Endothelial cell of umbilical vein (primary cell): Measurements from ENCODE around the gene TARM1. TPM values are rescaled to one million over a fixed set of nuclear protein-coding genes. Genes with fewer than 3 reads are reported as not detected.

Experiments
- BruUV-seq: library from RNA; stranded (reverse); fragments of 400-500 nt; replicated peaks from 2 replicates; lab custom pipeline; 2021; lab: Mats Ljungman, UMichigan
- CTCF ChIA-PET: fragments of 300-600, 350-600 bp; sonication (Branson Sonifier 250); formaldehyde crosslinking; loops from one replicate; lab custom pipeline; 2021; ENCODE audit warnings: antibody characterized with exemption, inconsistent platforms; lab: Charles Lee
- POLR2A ChIA-PET: fragments of 300-600, 350-600 bp; sonication (Branson Sonifier 250); formaldehyde crosslinking; loops from one replicate; lab custom pipeline; 2021; ENCODE audit warnings: antibody characterized with exemption, inconsistent platforms; lab: Charles Lee
- DNase-seq: peaks from one replicate; pipeline ENCODE4 v3.0.0-alpha.2; 2011; ENCODE audit warnings: low read depth, low spot score
- FAIRE-seq: peaks from 2 replicates; lab custom pipeline; 2011; peaks lifted over from hg19 to GRCh38; lab: Jason Lieb, UNC
- H2AFZ ChIP-seq: 2 replicates; pipeline ENCODE4 v1.6.0; 2012; ENCODE audit warnings: low read depth, low read length, control low read depth, inconsistent platforms
- H3K27ac ChIP-seq: 2 replicates; pipeline ENCODE4 v1.5.1; 2011; ENCODE audit warnings: low read depth, mild to moderate bottlenecking, control low read depth, low read length, moderate library complexity; ENCODE audit not compliant: insufficient read depth
- H3K27me3 ChIP-seq, 2 experiments: 2 replicates each; pipeline versions ENCODE4 v1.6.0 to v1.6.1; 2011; ENCODE audit warnings: low read length in 2 of 2, mixed read lengths in 1 of 2; ENCODE audit not compliant: control insufficient read depth in 2 of 2, insufficient read depth in 2 of 2
- H3K36me3 ChIP-seq, 2 experiments: 2 replicates in 1 of 2; 3 replicates in 1 of 2; pipeline ENCODE4 v1.5.1; 2011; ENCODE audit warnings: low read length in 2 of 2, mild to moderate bottlenecking in 1 of 2, moderate library complexity in 1 of 2; ENCODE audit not compliant: control insufficient read depth in 2 of 2, insufficient read depth in 2 of 2; ENCODE audit errors: extremely low read depth in 1 of 2
- H3K4me1 ChIP-seq: 3 replicates; pipeline ENCODE4 v1.5.1; 2011; ENCODE audit warnings: mild to moderate bottlenecking, low read length; ENCODE audit not compliant: control insufficient read depth, insufficient read depth; ENCODE audit errors: extremely low read depth
- H3K4me2 ChIP-seq: 2 replicates; pipeline ENCODE4 v1.6.1; 2011; ENCODE audit warnings: low read length, control low read depth, mixed read lengths; ENCODE audit not compliant: insufficient read depth
- H3K4me3 ChIP-seq, 3 experiments: fragments of 200-600 bp in 1 of 3; sonication (generic), shearing (Covaris generic) in 1 of 3; replicated peaks in 1 of 3; 2 replicates each; pipeline ENCODE4 v1.5.1; 2011 to 2016; ENCODE audit warnings: control low read depth in 3 of 3, low read length in 3 of 3, mild to moderate bottlenecking in 2 of 3, inconsistent platforms in 1 of 3, low read depth in 1 of 3, moderate library complexity in 1 of 3; ENCODE audit not compliant: insufficient read depth in 1 of 3
- H3K79me2 ChIP-seq: 2 replicates; pipeline ENCODE4 v1.6.0; 2012; ENCODE audit warnings: low read length, inconsistent platforms; ENCODE audit not compliant: control insufficient read depth, insufficient read depth
- H3K9ac ChIP-seq: replicated peaks from 2 replicates; pipeline ENCODE3; 2011; ENCODE audit warnings: low read length, control low read depth; ENCODE audit not compliant: insufficient read depth; ENCODE audit errors: extremely low read depth
- H3K9me1 ChIP-seq: replicated peaks from 3 replicates; pipeline ENCODE4 v1.6.0; 2011; ENCODE audit warnings: mild to moderate bottlenecking, low read length; ENCODE audit not compliant: control insufficient read depth, insufficient read depth; ENCODE audit errors: extremely low read depth
- H3K9me3 ChIP-seq: replicated peaks from 2 replicates; pipeline ENCODE4 v1.5.1; 2012; ENCODE audit warnings: low read length, inconsistent platforms; ENCODE audit not compliant: control insufficient read depth, insufficient read depth
- H4K20me1 ChIP-seq: replicated peaks from 2 replicates; pipeline ENCODE3; 2011; ENCODE audit warnings: mild to moderate bottlenecking, low read length; ENCODE audit not compliant: control insufficient read depth, insufficient read depth; ENCODE audit errors: extremely low read depth
- EZH2 ChIP-seq: IDR thresholded peaks from 2 replicates; pipeline ENCODE4 v1.6.1; 2012; ENCODE audit warnings: borderline replicate concordance, low read depth, mild to moderate bottlenecking, moderate library complexity, low read length, inconsistent platforms; ENCODE audit not compliant: severe bottlenecking
- FOS ChIP-seq: IDR thresholded peaks from 2 replicates; pipeline ENCODE4 v1.6.1; 2011; ENCODE audit warnings: mild to moderate bottlenecking, low read length, moderate library complexity, borderline replicate concordance; ENCODE audit not compliant: insufficient read depth
- GATA2 ChIP-seq: IDR thresholded peaks from 2 replicates; pipeline ENCODE4 v1.7.0; 2011; ENCODE audit warnings: low read depth, mild to moderate bottlenecking, moderate library complexity, mixed read lengths, low read length; ENCODE audit not compliant: insufficient read length, insufficient read depth
- JUN ChIP-seq: IDR thresholded peaks from 2 replicates; pipeline ENCODE4 v1.6.1; 2011; ENCODE audit warnings: borderline replicate concordance, low read depth; ENCODE audit not compliant: insufficient read length, insufficient read depth
- MAX ChIP-seq: IDR thresholded peaks from 2 replicates; pipeline ENCODE4 v1.6.1; 2011; ENCODE audit not compliant: insufficient read depth, insufficient read length
- MYC ChIP-seq: IDR thresholded peaks from one replicate; pipeline ENCODE4 v1.6.1; 2011; ENCODE audit warnings: mild to moderate bottlenecking, low read depth, low read length
- POLR2A ChIP-seq: IDR thresholded peaks from 2 replicates; pipeline ENCODE4 v1.6.1; 2012; ENCODE audit warnings: low read depth, mild to moderate bottlenecking, control low read depth, low read length
- POLR2AphosphoS5 ChIP-seq: IDR thresholded peaks from 2 replicates; pipeline ENCODE4 v1.6.1; 2012; ENCODE audit warnings: low read depth, mild to moderate bottlenecking, control low read depth, low read length, moderate library complexity; ENCODE audit not compliant: insufficient read depth
- dilution Hi-C: fragments of 300-500 bp; cut with MboI; formaldehyde crosslinking; loops from one replicate; pipeline ENCODE4 v1.15.0; 2019; ENCODE audit warnings: low sequenced_read_pairs; ENCODE audit not compliant: extremely low pct_ligation_motif_present
- intact Hi-C: fragments of 100-400 bp; cut with micrococcal nuclease; formaldehyde crosslinking; loops from one replicate; pipeline ENCODE4 v1.10.0; 2022
- polyA plus RNA-seq, 4 experiments: library from polyadenylated mRNA; depleted of rRNA in 3 of 4; stranded (reverse) in 3 of 4; unstranded in 1 of 4; fragments of >200 nt; gene quantifications; 2 replicates each; pipeline versions ENCODE4 v1.2.1 to v1.2.3, GENCODE V29; 2011 to 2012; ENCODE audit warnings: missing spikeins in 1 of 4
- total RNA-seq: library from RNA; stranded (reverse); gene quantifications from 2 replicates; pipeline ENCODE4 v1.2.3, GENCODE V29; 2021
- TF ChIP-seq, protein P1 (sequence below), 2 donors: IDR thresholded peaks; 1 replicate in 1 of 2; 2 replicates in 1 of 2; pipeline ENCODE4 v1.5.1; 2011; ENCODE audit warnings: low read length in 2 of 2, mild to moderate bottlenecking in 2 of 2, moderate library complexity in 2 of 2, control low read depth in 1 of 2, inconsistent platforms in 1 of 2, low read depth in 1 of 2; ENCODE audit not compliant: insufficient read depth in 1 of 2; ENCODE audit errors: extremely low read depth in 1 of 2

TARM1 gene
- total and polyA plus RNA-seq, 2 donors (not counting 3 experiments of a cell fraction or from before 2014, with no cell fraction given): not detected

GRCh38 chr19:54109651-54110050 is 28.5 kb upstream of the TARM1 start:
- dilution Hi-C loops (no loop called here), intact Hi-C loops (no loop called here)
- ChIA-PET POLR2A (no interaction called here), CTCF (no interaction called here)
- DNase-seq: no peak
- H4K20me1 ChIP-seq: no peaks in the 10 kb centered on the region
- no peak overlapping the region for H2AFZ ChIP-seq
- FAIRE-seq: no peak
- no peaks in the 10 kb centered on the region for H3K9me1 ChIP-seq
- no peaks in the 10 kb centered on the region for H3K9me3 ChIP-seq
- TF ChIP-seq POLR2AphosphoS5 (no peak), FOS (no peak), MYC (no peak), EZH2 (no peak), POLR2A (no peak), JUN (no peak), MAX (no peak), GATA2 (no peak)
- TF ChIP-seq, protein P1, sequence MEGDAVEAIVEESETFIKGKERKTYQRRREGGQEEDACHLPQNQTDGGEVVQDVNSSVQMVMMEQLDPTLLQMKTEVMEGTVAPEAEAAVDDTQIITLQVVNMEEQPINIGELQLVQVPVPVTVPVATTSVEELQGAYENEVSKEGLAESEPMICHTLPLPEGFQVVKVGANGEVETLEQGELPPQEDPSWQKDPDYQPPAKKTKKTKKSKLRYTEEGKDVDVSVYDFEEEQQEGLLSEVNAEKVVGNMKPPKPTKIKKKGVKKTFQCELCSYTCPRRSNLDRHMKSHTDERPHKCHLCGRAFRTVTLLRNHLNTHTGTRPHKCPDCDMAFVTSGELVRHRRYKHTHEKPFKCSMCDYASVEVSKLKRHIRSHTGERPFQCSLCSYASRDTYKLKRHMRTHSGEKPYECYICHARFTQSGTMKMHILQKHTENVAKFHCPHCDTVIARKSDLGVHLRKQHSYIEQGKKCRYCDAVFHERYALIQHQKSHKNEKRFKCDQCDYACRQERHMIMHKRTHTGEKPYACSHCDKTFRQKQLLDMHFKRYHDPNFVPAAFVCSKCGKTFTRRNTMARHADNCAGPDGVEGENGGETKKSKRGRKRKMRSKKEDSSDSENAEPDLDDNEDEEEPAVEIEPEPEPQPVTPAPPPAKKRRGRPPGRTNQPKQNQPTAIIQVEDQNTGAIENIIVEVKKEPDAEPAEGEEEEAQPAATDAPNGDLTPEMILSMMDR (IDR thresholded peaks at IDR 0.05; ENCODE audit: extremely low read depth in 1 of 2, insufficient read depth in 1 of 2, low read depth in 1 of 2, low read length in 2 of 2): no peak
- H3K27ac ChIP-seq: no peak overlapping the region
- H3K36me3 ChIP-seq: peaks cover 0 to 40% of the 10 kb centered on the region in 2 experiments
- no peak overlapping the region for H3K9ac ChIP-seq
- H3K79me2 ChIP-seq: peaks cover 3% of the 10 kb centered on the region
- no peak overlapping the region for H3K4me3 ChIP-seq
- BruUV-seq: no TSS peak
- H3K4me1 ChIP-seq: peaks cover 3% of the 10 kb centered on the region
- no peaks in the 10 kb centered on the region for H3K27me3 ChIP-seq
- no peak overlapping the region for H3K4me2 ChIP-seq
